ENCODE results near the gene NRM.

Gene NRM

GRCh38 chr6:30641048-30641447, 49.7 kb downstream of the NRM start:
- Histone ChIP-seq H3K36me3 (ENCODE audit: control insufficient read depth, insufficient read depth, low read length) (peaks cover 64% of the 10 kb centered on the region), H3K4me1 (ENCODE audit: control insufficient read depth, insufficient read depth, low read length) (no peaks in the 10 kb centered on the region), H3K27ac (ENCODE audit: low read depth, low read length) (no peak overlapping the region), H3K4me3 (ENCODE audit: low read depth, low read length) (no peak overlapping the region), H3K27me3 (ENCODE audit: control insufficient read depth, insufficient read depth, low read length) (no peaks in the 10 kb centered on the region), H3K9ac (ENCODE audit: low read depth, low read length) (no peak overlapping the region), H3K9me3 (ENCODE audit: control insufficient read depth, insufficient read depth, low read length) (no peaks in the 10 kb centered on the region)

- H3K27me3 ChIP-seq (ENCODE audit: control insufficient read depth, insufficient read depth, low read length), result no peaks in the 10 kb centered on the region
- no peak overlapping the region for H3K27ac ChIP-seq (ENCODE audit: low read depth, low read length)
- peaks cover 64% of the 10 kb centered on the region for H3K36me3 ChIP-seq (ENCODE audit: control insufficient read depth, insufficient read depth, low read length)
- no peak overlapping the region for H3K4me3 ChIP-seq (ENCODE audit: low read depth, low read length)
- no peak overlapping the region for H3K9ac ChIP-seq (ENCODE audit: low read depth, low read length)
- H3K4me1 ChIP-seq (ENCODE audit: control insufficient read depth, insufficient read depth, low read length), result no peaks in the 10 kb centered on the region
- no peaks in the 10 kb centered on the region for H3K9me3 ChIP-seq (ENCODE audit: control insufficient read depth, insufficient read depth, low read length)
Measured at GRCh38 chr6:30640481-30640880, 50.3 kb downstream of the NRM start.
